Measurements from ENCODE around the gene ZNF407. TPM values are rescaled to one million over a fixed set of nuclear protein-coding genes. Genes with fewer than 3 reads are reported as not detected.

ZNF407 gene
- total RNA-seq, 1 experiment from 2014 or later = 7.6 TPM

DNA sequence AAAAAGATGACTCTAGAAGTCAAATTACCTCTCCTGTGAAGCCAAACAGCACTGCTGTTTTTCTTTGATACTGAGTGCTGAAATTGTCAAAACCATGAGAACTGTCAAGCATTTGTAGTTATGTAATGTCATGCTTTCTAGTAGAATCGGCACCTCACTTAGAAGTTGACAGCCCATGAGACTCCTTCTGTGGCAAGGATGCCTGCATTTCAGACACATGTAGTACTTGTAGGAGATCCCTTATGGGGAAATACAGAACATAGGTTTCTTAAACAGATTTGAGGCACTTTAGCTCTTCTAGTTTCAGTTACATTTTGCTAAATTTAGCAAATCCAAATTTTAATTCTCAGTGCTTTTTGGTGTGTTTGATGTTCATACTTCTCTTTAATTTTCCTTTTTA is 15.7 kb downstream of the ZNF407 start:
- POLR2A ChIA-PET = no interaction called here
- no peak overlapping the region for H2AFZ ChIP-seq (ENCODE audit: low read depth, low read length, poor library complexity, severe bottlenecking)
- H3K9me2 ChIP-seq (ENCODE audit: insufficient read depth) = no peaks in the 10 kb centered on the region
- 0 out of 4 replicates have a peak, but pooled peaks cover 0 to 6% of the 10 kb centered on the region in 2 experiments for H3K9me3 ChIP-seq (ENCODE audit: control insufficient read depth in 1 of 2, insufficient read depth in 1 of 2, low read depth in 1 of 2, low read length in 2 of 2)
- no peaks in the 10 kb centered on the region for H3K4me1 ChIP-seq (ENCODE audit: control insufficient read depth in 1 of 2, insufficient read depth in 2 of 2, low read length in 2 of 2)
- ATAC-seq = no peak
- no peaks in the 10 kb centered on the region; the same call in 1 of the 2 replicates for H3K79me2 ChIP-seq (ENCODE audit: insufficient read depth, low read length)
- H4K20me1 ChIP-seq (ENCODE audit: insufficient read depth) = no peaks in the 10 kb centered on the region
- intact Hi-C loops (cut with micrococcal nuclease) = no loop called here
- no TSS peak for BruUV-seq (replicated peaks)
- H3K27ac ChIP-seq (ENCODE audit: low read depth, low read length) = no peak overlapping the region
- RAD21 ChIA-PET (ENCODE audit: low non-redundant PET in 1 of 2, low total read pairs in 2 of 2, uncharacterized antibody in 2 of 2, unreplicated experiment in 2 of 2) = no interaction called here
- CTCF ChIA-PET = no interaction called here
- TF ChIP-seq CBX3 (IDR thresholded peaks at IDR 0.05; ENCODE audit: low read depth) = no peak
- TF ChIP-seq TCF7L2 (IDR thresholded peaks at IDR 0.05; ENCODE audit: borderline replicate concordance, extremely low read depth, insufficient read depth, insufficient read length) = no peak
- no peak for TF ChIP-seq ELF1 (IDR thresholded peaks at IDR 0.05; ENCODE audit: borderline replicate concordance, low read depth)
- TF ChIP-seq SRF (IDR thresholded peaks at IDR 0.05; ENCODE audit: low read depth) = no peak
- TF ChIP-seq SP1 (IDR thresholded peaks at IDR 0.05; ENCODE audit: low read depth) = no peak
- TF ChIP-seq, protein P1, sequence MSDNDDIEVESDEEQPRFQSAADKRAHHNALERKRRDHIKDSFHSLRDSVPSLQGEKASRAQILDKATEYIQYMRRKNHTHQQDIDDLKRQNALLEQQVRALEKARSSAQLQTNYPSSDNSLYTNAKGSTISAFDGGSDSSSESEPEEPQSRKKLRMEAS (IDR thresholded peaks at IDR 0.05) = no peak
- no peak for TF ChIP-seq POLR2AphosphoS5 (IDR thresholded peaks at IDR 0.05; ENCODE audit: low read depth, low read length)
- no peak overlapping the region for H3K4me3 ChIP-seq (replicated peaks in 1 of 2; ENCODE audit: low read depth in 1 of 2, low read length in 2 of 2)
- no peak overlapping the region for H3K4me2 ChIP-seq (ENCODE audit: low read length)
- DNase-seq (ENCODE audit: low read depth, low spot score) = no peak
- no peak overlapping the region for H3K9ac ChIP-seq (ENCODE audit: low read length)
- no peaks in the 10 kb centered on the region for H3K27me3 ChIP-seq (ENCODE audit: insufficient read depth, low read length)
- H3K36me3 ChIP-seq (ENCODE audit: control insufficient read depth in 1 of 2, insufficient read depth in 2 of 2, low read length in 2 of 2) = no peaks in the 10 kb centered on the region

DNA sequence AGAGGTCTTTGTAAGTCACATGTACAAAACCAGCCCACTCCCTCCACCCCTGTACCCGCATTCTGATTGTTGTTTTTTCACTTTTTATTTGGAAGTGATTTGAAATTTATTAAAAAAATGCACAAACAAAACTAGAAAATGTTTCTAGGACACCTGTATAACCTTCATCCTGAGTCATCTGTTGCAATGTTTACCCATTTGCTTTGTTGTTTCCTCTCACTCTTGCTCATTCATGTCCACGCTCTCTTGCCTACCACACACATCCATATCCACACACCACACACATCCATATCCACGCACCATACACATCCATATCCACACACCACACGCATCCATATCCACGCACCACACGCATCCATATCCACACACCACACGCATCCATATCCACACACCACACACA is 18.8 kb downstream of the ZNF407 start:
- no peak overlapping the region for H3K4me3 ChIP-seq (replicated peaks in 1 of 2; ENCODE audit: low read depth in 1 of 2, low read length in 2 of 2)
- H3K4me1 ChIP-seq (ENCODE audit: control insufficient read depth in 1 of 2, insufficient read depth in 2 of 2, low read length in 2 of 2) = no peaks in the 10 kb centered on the region
- no peaks in the 10 kb centered on the region for H3K27me3 ChIP-seq (ENCODE audit: insufficient read depth, low read length)
- no peaks in the 10 kb centered on the region for H4K20me1 ChIP-seq (ENCODE audit: insufficient read depth)
- 0 out of 4 replicates have a peak, but pooled peaks cover 0 to 6% of the 10 kb centered on the region in 2 experiments for H3K9me3 ChIP-seq (ENCODE audit: control insufficient read depth in 1 of 2, insufficient read depth in 1 of 2, low read depth in 1 of 2, low read length in 2 of 2)
- no peaks in the 10 kb centered on the region; the same call in 1 of the 2 replicates for H3K79me2 ChIP-seq (ENCODE audit: insufficient read depth, low read length)
- H2AFZ ChIP-seq (ENCODE audit: low read depth, low read length, poor library complexity, severe bottlenecking) = no peak overlapping the region
- H3K9ac ChIP-seq (ENCODE audit: low read length) = no peak overlapping the region
- no peaks in the 10 kb centered on the region for H3K9me2 ChIP-seq (ENCODE audit: insufficient read depth)
- no TSS peak for BruUV-seq (replicated peaks)
- RAD21 ChIA-PET (ENCODE audit: low non-redundant PET in 1 of 2, low total read pairs in 2 of 2, uncharacterized antibody in 2 of 2, unreplicated experiment in 2 of 2) = no interaction called here
- POLR2A ChIA-PET = no interaction called here
- intact Hi-C loops (cut with micrococcal nuclease) = no loop called here
- H3K36me3 ChIP-seq (ENCODE audit: control insufficient read depth in 1 of 2, insufficient read depth in 2 of 2, low read length in 2 of 2) = no peaks in the 10 kb centered on the region
- no peak for DNase-seq (ENCODE audit: low read depth, low spot score)
- CTCF ChIA-PET = no interaction called here
- ATAC-seq = no peak
- H3K4me2 ChIP-seq (ENCODE audit: low read length) = no peak overlapping the region
- no peak overlapping the region; the same call in 1 of the 2 replicates for H3K27ac ChIP-seq (ENCODE audit: low read depth, low read length)
- TF ChIP-seq ZNF274 (IDR thresholded peaks at IDR 0.05; ENCODE audit: low read depth, low read length) = no peak
- no peak for TF ChIP-seq TCF7L2 (IDR thresholded peaks at IDR 0.05; ENCODE audit: borderline replicate concordance, extremely low read depth, insufficient read depth, insufficient read length)
- TF ChIP-seq SP1 (IDR thresholded peaks at IDR 0.05; ENCODE audit: low read depth) = no peak
- TF ChIP-seq, protein P2, sequence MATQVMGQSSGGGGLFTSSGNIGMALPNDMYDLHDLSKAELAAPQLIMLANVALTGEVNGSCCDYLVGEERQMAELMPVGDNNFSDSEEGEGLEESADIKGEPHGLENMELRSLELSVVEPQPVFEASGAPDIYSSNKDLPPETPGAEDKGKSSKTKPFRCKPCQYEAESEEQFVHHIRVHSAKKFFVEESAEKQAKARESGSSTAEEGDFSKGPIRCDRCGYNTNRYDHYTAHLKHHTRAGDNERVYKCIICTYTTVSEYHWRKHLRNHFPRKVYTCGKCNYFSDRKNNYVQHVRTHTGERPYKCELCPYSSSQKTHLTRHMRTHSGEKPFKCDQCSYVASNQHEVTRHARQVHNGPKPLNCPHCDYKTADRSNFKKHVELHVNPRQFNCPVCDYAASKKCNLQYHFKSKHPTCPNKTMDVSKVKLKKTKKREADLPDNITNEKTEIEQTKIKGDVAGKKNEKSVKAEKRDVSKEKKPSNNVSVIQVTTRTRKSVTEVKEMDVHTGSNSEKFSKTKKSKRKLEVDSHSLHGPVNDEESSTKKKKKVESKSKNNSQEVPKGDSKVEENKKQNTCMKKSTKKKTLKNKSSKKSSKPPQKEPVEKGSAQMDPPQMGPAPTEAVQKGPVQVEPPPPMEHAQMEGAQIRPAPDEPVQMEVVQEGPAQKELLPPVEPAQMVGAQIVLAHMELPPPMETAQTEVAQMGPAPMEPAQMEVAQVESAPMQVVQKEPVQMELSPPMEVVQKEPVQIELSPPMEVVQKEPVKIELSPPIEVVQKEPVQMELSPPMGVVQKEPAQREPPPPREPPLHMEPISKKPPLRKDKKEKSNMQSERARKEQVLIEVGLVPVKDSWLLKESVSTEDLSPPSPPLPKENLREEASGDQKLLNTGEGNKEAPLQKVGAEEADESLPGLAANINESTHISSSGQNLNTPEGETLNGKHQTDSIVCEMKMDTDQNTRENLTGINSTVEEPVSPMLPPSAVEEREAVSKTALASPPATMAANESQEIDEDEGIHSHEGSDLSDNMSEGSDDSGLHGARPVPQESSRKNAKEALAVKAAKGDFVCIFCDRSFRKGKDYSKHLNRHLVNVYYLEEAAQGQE (IDR thresholded peaks at IDR 0.05; ENCODE audit: low read depth) = no peak
- TF ChIP-seq JUND (IDR thresholded peaks at IDR 0.05) = no peak
- TF ChIP-seq EZH2 (IDR thresholded peaks at IDR 0.05) = no peak
- no peak for TF ChIP-seq YY1 (IDR thresholded peaks at IDR 0.05; ENCODE audit: extremely low read depth, insufficient replicate concordance, low read depth, low read length)
- no peak for TF ChIP-seq ELF1 (IDR thresholded peaks at IDR 0.05; ENCODE audit: borderline replicate concordance, low read depth)
- TF ChIP-seq ZFX (IDR thresholded peaks at IDR 0.05) = no peak
- TF ChIP-seq CBX3 (IDR thresholded peaks at IDR 0.05; ENCODE audit: low read depth) = no peak
- TF ChIP-seq, protein P1 (IDR thresholded peaks at IDR 0.05) = no peak
- no peak for TF ChIP-seq FOSL1 (IDR thresholded peaks at IDR 0.05; ENCODE audit: low read depth)
- no peak for TF ChIP-seq CEBPB (IDR thresholded peaks at IDR 0.05; ENCODE audit: low read depth)
